Neutrophil (primary cell): ENCODE measurements around the gene KCNK6.
A peak's percentile ranks its signal among the peaks of the same experiment; 100 is the strongest.

Experiments used
- H3K27ac ChIP-seq: fragments of 200-600 bp; sonication (generic); 2 replicates; pipeline ENCODE4 v1.5.1; 2016; ENCODE audit warnings: mild to moderate bottlenecking, moderate library complexity
- H3K27me3 ChIP-seq: fragments of 200-600 bp; sonication (generic); 2 replicates; pipeline ENCODE4 v1.6.0; 2016; ENCODE audit warnings: mild to moderate bottlenecking
- H3K36me3 ChIP-seq: fragments of 200-600 bp; sonication (generic); 2 replicates; pipeline ENCODE4 v1.5.1; 2017
- H3K4me1 ChIP-seq, 2 experiments: fragments of 200-600 bp in 1 of 2; sonication (generic) in 1 of 2; 1 replicate in 1 of 2; 2 replicates in 1 of 2; pipeline versions ENCODE4 v1.5.1 to v1.6.1; 2013 to 2016; ENCODE audit warnings: low read depth in 1 of 2, low read length in 1 of 2, mild to moderate bottlenecking in 1 of 2, moderate library complexity in 1 of 2; ENCODE audit not compliant: control insufficient read depth in 1 of 2, insufficient read depth in 1 of 2
- H3K4me3 ChIP-seq, 2 experiments: fragments of 200-600 bp in 1 of 2; sonication (generic) in 1 of 2; 1 replicate in 1 of 2; 2 replicates in 1 of 2; pipeline ENCODE4 v1.5.1; 2013 to 2016; ENCODE audit warnings: low read depth in 1 of 2, low read length in 1 of 2, mild to moderate bottlenecking in 1 of 2, moderate library complexity in 1 of 2
- H3K9me3 ChIP-seq: fragments of 200-600 bp; sonication (generic); 2 replicates; pipeline ENCODE4 v1.5.1; 2016
- TF ChIP-seq, protein P1 (sequence below): fragments of 200-600 bp; sonication (generic); IDR thresholded peaks from 2 replicates; pipeline ENCODE4 v1.5.1; 2016; ENCODE audit warnings: antibody characterized with exemption

Gene KCNK6

DNA sequence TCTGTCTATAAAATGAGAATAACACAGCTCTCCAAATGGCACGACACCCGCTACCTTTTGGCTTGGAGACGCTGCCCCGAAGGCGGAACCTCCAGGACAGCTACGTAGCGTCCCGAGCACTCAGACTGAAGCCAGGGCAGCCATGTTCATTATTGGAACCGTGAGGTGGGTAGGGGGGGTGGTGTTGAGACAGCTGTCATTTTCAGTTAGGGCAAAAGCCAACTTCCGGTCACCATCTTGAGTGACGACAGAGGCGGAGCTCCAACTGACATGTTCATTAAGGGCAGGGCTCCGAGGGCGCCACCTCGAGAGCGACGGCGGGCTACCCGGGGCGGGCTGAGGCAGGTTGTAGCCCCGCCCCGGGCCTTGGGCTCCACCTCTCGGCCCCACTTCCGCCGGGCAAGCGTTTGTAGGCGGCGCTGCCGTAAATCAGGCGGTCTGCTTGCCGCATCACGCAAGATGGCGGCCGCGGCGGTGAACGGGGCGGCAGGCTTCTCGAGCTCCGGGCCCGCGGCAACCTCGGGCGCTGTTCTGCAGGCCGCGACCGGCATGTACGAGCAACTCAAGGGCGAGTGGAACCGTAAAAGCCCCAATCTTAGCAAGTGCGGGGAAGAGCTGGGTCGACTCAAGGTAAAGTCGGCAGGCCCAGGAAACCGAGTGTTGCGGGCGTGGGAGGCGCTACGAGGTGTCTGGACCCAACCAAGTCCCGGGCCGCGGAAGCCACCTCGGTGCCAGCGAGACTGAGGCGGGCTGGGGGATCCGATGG is 54.9 kb downstream of the KCNK6 start, which contains the start of gene PSMD8:
Gene PSMD8, plus strand, starts transcription at position 240 of the 766 bp plus-strand sequence. Its CDS starts 31 bp downstream, at position 271.
- Histone ChIP-seq H3K4me1 (peaks cover 16% of the 10 kb centered on the region in 2 experiments), H3K36me3 (peaks cover 24% of the 10 kb centered on the region), H3K4me3 (peak within 1 kb of the TSS; percentile 93 to 98), H3K27ac (peak within 1 kb of the TSS; percentile 96), H3K27me3 (peaks cover 19% of the 10 kb centered on the region), H3K9me3 (no peaks in the 10 kb centered on the region)
- TF ChIP-seq, protein P1, sequence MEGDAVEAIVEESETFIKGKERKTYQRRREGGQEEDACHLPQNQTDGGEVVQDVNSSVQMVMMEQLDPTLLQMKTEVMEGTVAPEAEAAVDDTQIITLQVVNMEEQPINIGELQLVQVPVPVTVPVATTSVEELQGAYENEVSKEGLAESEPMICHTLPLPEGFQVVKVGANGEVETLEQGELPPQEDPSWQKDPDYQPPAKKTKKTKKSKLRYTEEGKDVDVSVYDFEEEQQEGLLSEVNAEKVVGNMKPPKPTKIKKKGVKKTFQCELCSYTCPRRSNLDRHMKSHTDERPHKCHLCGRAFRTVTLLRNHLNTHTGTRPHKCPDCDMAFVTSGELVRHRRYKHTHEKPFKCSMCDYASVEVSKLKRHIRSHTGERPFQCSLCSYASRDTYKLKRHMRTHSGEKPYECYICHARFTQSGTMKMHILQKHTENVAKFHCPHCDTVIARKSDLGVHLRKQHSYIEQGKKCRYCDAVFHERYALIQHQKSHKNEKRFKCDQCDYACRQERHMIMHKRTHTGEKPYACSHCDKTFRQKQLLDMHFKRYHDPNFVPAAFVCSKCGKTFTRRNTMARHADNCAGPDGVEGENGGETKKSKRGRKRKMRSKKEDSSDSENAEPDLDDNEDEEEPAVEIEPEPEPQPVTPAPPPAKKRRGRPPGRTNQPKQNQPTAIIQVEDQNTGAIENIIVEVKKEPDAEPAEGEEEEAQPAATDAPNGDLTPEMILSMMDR, result peak; percentile 75

DNA sequence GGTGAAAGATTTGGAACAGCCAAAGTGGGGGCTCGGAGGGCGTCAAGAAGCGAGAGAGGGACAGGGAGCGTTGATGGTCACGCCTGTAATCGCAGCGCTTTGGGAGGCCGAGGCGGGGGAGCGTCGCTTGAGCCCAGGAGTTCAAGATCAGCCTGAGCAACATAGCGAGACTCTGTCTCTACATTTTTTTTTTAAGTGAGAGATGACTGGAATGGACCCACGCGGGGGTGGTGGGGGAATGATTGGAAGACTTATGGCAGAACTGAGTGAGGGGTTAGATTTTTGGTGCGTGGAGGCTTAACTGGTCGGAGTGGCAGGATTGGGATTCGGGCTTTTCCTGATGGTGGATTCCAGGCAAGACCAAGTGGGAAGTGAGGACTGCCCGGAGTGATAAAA is 55.5 kb downstream of the KCNK6 start:
- Histone ChIP-seq H3K36me3 (peaks cover 29% of the 10 kb centered on the region), H3K27me3 (peaks cover 14% of the 10 kb centered on the region), H3K27ac (peak overlapping the region; percentile 96), H3K4me3 (peak overlapping the region; percentile 93 to 98), H3K4me1 (peaks cover 16% of the 10 kb centered on the region in 2 experiments), H3K9me3 (no peaks in the 10 kb centered on the region)
- TF ChIP-seq, protein P1, result no peak

DNA sequence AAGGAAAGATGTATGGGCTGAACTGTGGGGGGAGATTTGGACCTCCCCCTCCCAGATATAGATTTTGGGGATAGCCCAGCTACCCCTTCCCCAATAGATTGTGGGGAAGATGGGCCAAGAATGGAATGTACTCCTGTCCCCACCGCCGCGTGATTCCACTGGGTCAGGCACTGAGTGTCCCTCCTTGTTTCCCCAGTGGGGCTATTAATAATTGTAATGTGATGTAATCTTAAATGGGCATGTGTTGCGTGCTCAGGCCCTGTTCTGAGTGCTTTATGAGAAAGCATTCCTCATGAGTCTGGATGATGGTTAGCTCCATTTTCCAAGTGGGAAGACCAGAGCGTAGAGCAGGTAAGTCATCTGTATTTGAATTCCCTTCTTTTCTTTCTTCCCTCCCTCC is 56.1 kb downstream of the KCNK6 start:
- H3K36me3 ChIP-seq, result peaks cover 36% of the 10 kb centered on the region
- peak overlapping the region in 1 of 2 experiments; percentile 93 for H3K4me3 ChIP-seq
- peaks cover 11% of the 10 kb centered on the region for H3K27me3 ChIP-seq
- H3K27ac ChIP-seq, result peak overlapping the region; percentile 96
- TF ChIP-seq, protein P1, result no peak
- H3K4me1 ChIP-seq, result peaks cover 16% of the 10 kb centered on the region in 2 experiments
- no peaks in the 10 kb centered on the region for H3K9me3 ChIP-seq

DNA sequence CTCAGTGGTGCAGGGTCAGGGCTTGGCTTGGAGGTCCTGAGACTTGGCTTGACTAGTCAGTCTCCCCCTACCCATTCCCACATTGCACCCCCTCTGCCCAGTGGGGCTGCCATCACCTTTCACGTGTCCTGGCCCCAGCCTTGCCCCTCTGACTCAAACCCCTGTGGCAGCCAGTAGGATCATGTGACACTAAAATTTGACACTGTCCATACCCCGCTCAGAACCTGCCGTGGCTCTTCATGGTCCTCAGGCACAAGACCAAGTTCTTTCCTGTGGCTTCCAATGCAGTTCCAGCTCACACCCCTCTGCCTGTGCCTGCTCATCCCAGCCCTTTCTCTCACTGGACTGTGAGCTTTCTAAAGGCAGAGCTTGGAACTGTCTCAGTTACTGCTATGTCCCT is 56.9 kb downstream of the KCNK6 start:
- TF ChIP-seq, protein P1, result no peak
- no peaks in the 10 kb centered on the region for H3K9me3 ChIP-seq
- H3K36me3 ChIP-seq, result peaks cover 44% of the 10 kb centered on the region
- peaks cover 16% of the 10 kb centered on the region in 2 experiments for H3K4me1 ChIP-seq
- H3K4me3 ChIP-seq, result no peak overlapping the region
- H3K27ac ChIP-seq, result no peak overlapping the region
- H3K27me3 ChIP-seq, result peaks cover 11% of the 10 kb centered on the region

DNA sequence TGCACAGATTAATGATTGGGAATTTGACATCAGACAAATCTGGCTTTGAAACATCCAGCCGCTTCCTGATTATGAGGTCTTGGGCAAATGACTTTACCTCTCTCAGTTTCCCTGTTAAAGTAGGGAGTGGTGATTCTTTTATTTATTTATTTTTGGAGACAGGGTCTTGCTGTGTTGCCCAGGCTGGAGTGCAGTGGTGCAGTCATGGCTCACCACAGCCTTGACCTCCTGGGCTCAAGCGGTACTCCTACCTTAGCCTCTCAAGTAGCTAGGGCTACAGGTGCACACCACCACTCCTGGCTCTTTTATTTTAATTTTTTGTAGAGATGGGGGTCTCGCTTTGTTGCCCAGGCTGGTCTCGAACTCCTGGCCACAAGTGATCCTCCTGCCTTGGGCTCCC is 57.4 kb downstream of the KCNK6 start:
- Histone ChIP-seq H3K9me3 (no peaks in the 10 kb centered on the region), H3K36me3 (peaks cover 49% of the 10 kb centered on the region), H3K4me1 (peaks cover 16% of the 10 kb centered on the region in 2 experiments), H3K4me3 (no peak overlapping the region), H3K27me3 (peaks cover 6% of the 10 kb centered on the region), H3K27ac (no peak overlapping the region)
- TF ChIP-seq, protein P1, result no peak
